Natural killer cell treated with Interleukin-12 subunit alpha and Interleukin-12 subunit beta and Interleukin-15 and Interleukin-18, amount 100 ng/mL, for 72 hours (primary cell): ENCODE data around the gene RNASEL. TPM values are rescaled to one million over a fixed set of nuclear protein-coding genes. Genes with fewer than 3 reads are reported as not detected.

ENCODE experiments used
- ATAC-seq, 2 donors: fragments of 150-1000 bp; cut with Tn5 transposase in 1 of 2; sonication (Bioruptor Pico), chemical (Tn5 transposase) in 1 of 2; 2 replicates each; pipeline ENCODE4 v1.10.0; 2021
- DNase-seq: peaks from one replicate; pipeline ENCODE4 v3.0.0; 2022; ENCODE audit warnings: low spot score
- H3K27ac Mint-ChIP-seq, 2 donors: 1 replicate in 1 of 2; 2 replicates in 1 of 2; pipeline ENCODE4 v1.8.0; 2022; ENCODE audit warnings: mixed read lengths in 2 of 2, mild to moderate bottlenecking in 1 of 2, moderate library complexity in 1 of 2
- H3K27me3 Mint-ChIP-seq, 2 donors: 1 replicate in 1 of 2; 2 replicates in 1 of 2; pipeline ENCODE4 v1.8.0; 2022; ENCODE audit warnings: mixed read lengths in 2 of 2
- H3K36me3 Mint-ChIP-seq: one replicate; pipeline ENCODE4 v1.8.0; 2022; ENCODE audit warnings: mixed read lengths
- H3K4me1 Mint-ChIP-seq, 2 donors: 1 replicate in 1 of 2; 2 replicates in 1 of 2; pipeline ENCODE4 v1.8.0; 2022; ENCODE audit warnings: low read depth in 2 of 2, mixed read lengths in 2 of 2, mild to moderate bottlenecking in 1 of 2
- H3K4me3 Mint-ChIP-seq: one replicate; pipeline ENCODE4 v1.8.0; 2022; ENCODE audit warnings: mixed read lengths
- H3K9me3 Mint-ChIP-seq: 2 replicates; pipeline ENCODE4 v1.8.0; 2022; ENCODE audit warnings: mixed read lengths
- total RNA-seq, 2 donors: library from RNA; stranded (reverse); gene quantifications; one replicate each; pipeline ENCODE4 v1.2.3, GENCODE V29; 2022

The RNASEL gene
- total RNA-seq, 2 donors from 2014 or later, result 3.0 to 5.1 TPM

DNA sequence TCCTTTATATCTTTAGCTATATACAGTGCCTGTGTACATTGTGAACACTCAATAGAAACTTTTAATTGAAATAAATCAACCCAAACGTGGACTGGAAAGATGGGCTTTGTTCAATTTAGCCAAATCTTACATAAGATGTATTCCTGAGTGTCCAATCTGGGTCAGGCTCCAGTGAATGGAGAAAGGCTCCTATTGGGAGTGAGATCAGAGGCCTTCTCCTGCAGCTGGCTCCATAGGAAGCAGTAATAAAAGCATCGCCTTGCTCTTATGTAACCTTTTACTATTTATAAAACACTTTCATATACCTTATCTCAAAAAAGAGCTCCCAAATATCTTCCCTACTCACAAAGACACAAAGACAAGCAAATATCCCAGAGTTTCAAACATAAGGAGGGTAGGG, 40.0 kb upstream of the RNASEL start:
- Mint-ChIP-seq H3K36me3 (no peaks in the 10 kb centered on the region), H3K4me1 (peaks cover 65 to 66% of the 10 kb centered on the region in 2 donors), H3K27ac (peak overlapping the region; percentile 77 to 82)

DNA sequence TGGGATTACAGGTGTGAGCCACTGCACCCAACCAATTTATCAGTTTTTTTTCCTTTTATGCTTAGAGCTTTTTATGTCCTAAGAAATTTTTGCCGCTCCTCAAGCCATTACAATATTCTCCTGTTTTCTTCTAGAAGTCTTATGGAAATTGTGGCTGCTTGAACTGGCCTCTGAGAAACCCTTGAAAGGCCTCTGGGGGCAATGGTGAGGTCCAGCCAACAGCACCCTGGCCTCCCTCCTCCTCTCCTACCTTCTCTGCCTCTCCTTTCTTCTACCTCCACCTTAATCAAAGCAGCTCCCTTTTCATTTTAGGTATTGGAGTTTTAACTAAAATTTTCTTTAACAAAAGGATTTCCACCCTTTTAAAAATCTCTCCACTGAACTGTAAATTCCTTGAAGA, 39.6 kb upstream of the RNASEL start:
- DNase-seq (no peak), ATAC-seq (no peak)
- no peaks in the 10 kb centered on the region for H3K36me3 Mint-ChIP-seq
- no peaks in the 10 kb centered on the region for H3K9me3 Mint-ChIP-seq
- peak overlapping the region; percentile 76 for H3K4me3 Mint-ChIP-seq
- H3K4me1 Mint-ChIP-seq, result peaks cover 67 to 68% of the 10 kb centered on the region in 2 donors
- H3K27me3 Mint-ChIP-seq, result peaks cover 8 to 14% of the 10 kb centered on the region in 2 donors
- H3K27ac Mint-ChIP-seq, result peak overlapping the region; percentile 77 to 82

More for the DNA sequence above, 40.0 kb upstream of the RNASEL start:
- Mint-ChIP-seq H3K4me3 (peak overlapping the region; percentile 76), H3K27me3 (peaks cover 12 to 14% of the 10 kb centered on the region in 2 donors), H3K9me3 (no peaks in the 10 kb centered on the region)
- ATAC-seq, result no peak
- DNase-seq, result no peak

DNA sequence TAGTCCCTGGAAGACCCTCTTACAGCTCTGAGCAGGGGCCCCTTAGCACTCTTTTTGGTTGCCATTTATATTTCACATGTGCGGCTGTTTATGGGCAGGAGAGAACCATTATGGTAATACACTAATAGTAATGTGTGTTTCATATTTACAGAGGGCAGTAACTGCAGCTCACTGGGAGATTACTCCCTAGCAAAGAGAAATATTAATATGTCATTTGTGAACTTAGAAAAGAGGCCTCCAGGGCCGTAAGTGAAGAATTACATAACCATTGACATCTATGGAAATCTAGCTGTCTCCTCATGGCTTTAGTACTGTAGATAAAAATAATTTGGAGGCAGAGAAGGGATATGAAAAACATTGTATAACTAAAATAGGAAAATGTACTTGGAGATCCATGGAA, 38.6 kb upstream of the RNASEL start:
- Mint-ChIP-seq H3K4me3 (no peak overlapping the region), H3K27ac (no peak overlapping the region), H3K27me3 (peaks cover 7 to 12% of the 10 kb centered on the region in 2 donors), H3K36me3 (no peaks in the 10 kb centered on the region), H3K4me1 (peaks cover 62 to 74% of the 10 kb centered on the region in 2 donors), H3K9me3 (no peaks in the 10 kb centered on the region)
- ATAC-seq, result no peak
- DNase-seq, result no peak

GRCh38 chr1:182626527-182626926, 37.5 kb upstream of the RNASEL start:
- peaks cover 7 to 9% of the 10 kb centered on the region in 2 donors for H3K27me3 Mint-ChIP-seq
- ATAC-seq (no peak), DNase-seq (no peak)
- H3K4me3 Mint-ChIP-seq, result no peak overlapping the region
- H3K36me3 Mint-ChIP-seq, result no peaks in the 10 kb centered on the region
- H3K9me3 Mint-ChIP-seq, result no peaks in the 10 kb centered on the region
- H3K4me1 Mint-ChIP-seq, result peaks cover 54 to 66% of the 10 kb centered on the region in 2 donors
- H3K27ac Mint-ChIP-seq, result peak overlapping the region in 1 of 2 donors; percentile 69

DNA sequence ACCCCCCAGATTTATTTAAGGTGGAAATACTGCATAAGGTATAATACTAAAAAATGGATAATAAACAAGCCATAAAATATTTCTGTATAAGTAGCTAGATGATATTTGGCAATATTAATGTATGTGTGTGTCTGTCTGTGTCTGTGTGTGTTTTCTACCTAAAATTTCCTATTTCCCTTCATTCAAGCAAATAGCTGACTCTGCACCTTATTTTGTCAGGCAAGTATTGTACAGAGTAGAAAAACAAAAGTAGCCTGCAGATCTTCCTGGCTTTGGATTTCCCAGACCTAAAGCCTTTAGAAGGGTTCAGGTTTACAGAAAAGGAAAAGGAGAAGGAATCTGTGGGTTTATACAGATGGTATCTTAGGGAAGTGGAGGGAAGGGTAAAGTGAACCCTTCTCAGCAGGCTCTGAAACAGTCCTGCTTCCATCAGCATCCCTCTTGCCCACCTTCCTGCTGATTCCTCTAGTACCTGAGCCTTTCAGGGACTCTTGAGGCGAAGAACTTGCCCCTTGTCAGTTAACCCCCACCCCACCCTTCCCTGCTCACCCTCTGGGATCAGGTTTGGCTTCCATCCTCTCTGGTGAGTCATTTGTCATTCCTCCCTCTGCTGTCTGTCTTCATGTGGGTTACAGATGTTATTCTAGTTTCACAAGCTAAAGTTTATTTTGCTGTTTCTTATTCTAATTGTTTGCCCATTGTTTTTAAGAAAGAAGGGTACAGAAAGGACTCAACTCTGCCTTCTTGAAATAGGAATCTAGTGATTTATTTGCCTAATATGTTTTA, 36.9 kb upstream of the RNASEL start:
- H3K4me1 Mint-ChIP-seq, result peaks cover 55 to 67% of the 10 kb centered on the region in 2 donors
- ATAC-seq, result no peak
- H3K27me3 Mint-ChIP-seq, result peaks cover 8 to 9% of the 10 kb centered on the region in 2 donors
- H3K27ac Mint-ChIP-seq, result peak overlapping the region; percentile 24 to 69
- peaks cover 2% of the 10 kb centered on the region for H3K36me3 Mint-ChIP-seq
- no peak for DNase-seq
- H3K4me3 Mint-ChIP-seq, result peak overlapping the region; percentile 6
- no peaks in the 10 kb centered on the region for H3K9me3 Mint-ChIP-seq

- Mint-ChIP-seq H3K4me1 (peaks cover 51 to 63% of the 10 kb centered on the region in 2 donors), H3K4me3 (no peak overlapping the region), H3K27ac (peak overlapping the region; percentile 24 to 69), H3K36me3 (peaks cover 8% of the 10 kb centered on the region), H3K9me3 (no peaks in the 10 kb centered on the region), H3K27me3 (peaks cover 9 to 15% of the 10 kb centered on the region in 2 donors)
- no peak for DNase-seq
- no peak for ATAC-seq
Measured at GRCh38 chr1:182625024-182625423, 36.0 kb upstream of the RNASEL start.

DNA sequence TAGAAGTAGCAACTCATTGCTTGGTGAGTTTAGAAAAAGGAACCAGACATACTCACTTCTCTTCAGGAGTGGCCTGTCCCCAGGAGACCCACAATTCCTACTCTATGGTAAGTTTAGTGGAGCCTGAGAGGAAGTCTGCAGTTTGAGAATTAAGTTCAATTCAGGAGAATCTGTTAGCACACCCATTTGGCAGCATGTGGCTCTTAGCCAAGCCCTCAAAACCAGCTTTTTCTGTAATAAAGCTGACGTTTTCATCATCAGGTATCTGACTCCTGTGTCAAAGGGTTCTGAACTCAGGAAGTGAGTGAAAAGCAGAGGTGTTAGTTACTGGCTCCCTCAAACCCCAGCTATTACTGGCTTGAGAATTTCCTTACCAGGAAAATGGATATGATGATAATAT, 35.5 kb upstream of the RNASEL start:
- H3K4me3 Mint-ChIP-seq, result no peak overlapping the region
- ATAC-seq (no peak), DNase-seq (no peak)
- no peaks in the 10 kb centered on the region for H3K9me3 Mint-ChIP-seq
- H3K36me3 Mint-ChIP-seq, result peaks cover 8% of the 10 kb centered on the region
- peaks cover 47 to 59% of the 10 kb centered on the region in 2 donors for H3K4me1 Mint-ChIP-seq
- H3K27me3 Mint-ChIP-seq, result peaks cover 9 to 15% of the 10 kb centered on the region in 2 donors
- peak overlapping the region in 1 of 2 donors; percentile 69 for H3K27ac Mint-ChIP-seq

- Mint-ChIP-seq H3K36me3 (peaks cover 8% of the 10 kb centered on the region), H3K9me3 (no peaks in the 10 kb centered on the region), H3K4me1 (peaks cover 49 to 62% of the 10 kb centered on the region in 2 donors), H3K27me3 (peaks cover 9 to 15% of the 10 kb centered on the region in 2 donors), H3K4me3 (no peak overlapping the region), H3K27ac (peak overlapping the region in 1 of 2 donors; percentile 64)
- DNase-seq (no peak), ATAC-seq (no peak)
Measured at GRCh38 chr1:182622901-182623528, 34.0 kb upstream of the RNASEL start.

GRCh38 chr1:182621906-182622305, 32.9 kb upstream of the RNASEL start:
- Mint-ChIP-seq H3K9me3 (no peaks in the 10 kb centered on the region), H3K4me1 (peaks cover 57 to 66% of the 10 kb centered on the region in 2 donors), H3K27ac (no peak overlapping the region), H3K27me3 (peaks cover 6 to 20% of the 10 kb centered on the region in 2 donors), H3K4me3 (no peak overlapping the region), H3K36me3 (peaks cover 8% of the 10 kb centered on the region)
- DNase-seq (no peak), ATAC-seq (no peak)

- ATAC-seq (no peak), DNase-seq (no peak)
- Mint-ChIP-seq H3K27me3 (peaks cover 2 to 20% of the 10 kb centered on the region in 2 donors), H3K27ac (peak overlapping the region in 1 of 2 donors; percentile 11), H3K36me3 (peaks cover 8% of the 10 kb centered on the region), H3K4me3 (peak overlapping the region; percentile 1), H3K4me1 (peaks cover 57 to 68% of the 10 kb centered on the region in 2 donors), H3K9me3 (no peaks in the 10 kb centered on the region)
Measured at GRCh38 chr1:182620924-182621585, 32.0 kb upstream of the RNASEL start.

- H3K9me3 Mint-ChIP-seq, result no peaks in the 10 kb centered on the region
- ATAC-seq (no peak), DNase-seq (no peak)
- peaks cover 0 to 31% of the 10 kb centered on the region in 2 donors for H3K27me3 Mint-ChIP-seq
- H3K4me3 Mint-ChIP-seq, result peak overlapping the region; percentile 79
- H3K36me3 Mint-ChIP-seq, result peaks cover 8% of the 10 kb centered on the region
- peak overlapping the region; percentile 73 to 82 for H3K27ac Mint-ChIP-seq
- H3K4me1 Mint-ChIP-seq, result peaks cover 61 to 65% of the 10 kb centered on the region in 2 donors
Measured at GRCh38 chr1:182617734-182618351, 28.8 kb upstream of the RNASEL start.

- peaks cover 0 to 31% of the 10 kb centered on the region in 2 donors for H3K27me3 Mint-ChIP-seq
- ATAC-seq (no peak), DNase-seq (no peak)
- H3K4me1 Mint-ChIP-seq, result peaks cover 61 to 69% of the 10 kb centered on the region in 2 donors
- H3K4me3 Mint-ChIP-seq, result peak overlapping the region; percentile 79
- peak overlapping the region; percentile 73 to 82 for H3K27ac Mint-ChIP-seq
- H3K36me3 Mint-ChIP-seq, result peaks cover 8% of the 10 kb centered on the region
- H3K9me3 Mint-ChIP-seq, result no peaks in the 10 kb centered on the region
Measured at GRCh38 chr1:182617014-182617429, 28.0 kb upstream of the RNASEL start.
